Heart right ventricle (tissue), 16 donors: ENCODE results near the gene ZBTB40. TPM values are rescaled to one million over a fixed set of nuclear protein-coding genes. Genes with fewer than 3 reads are reported as not detected.

ENCODE experiments used
- ATAC-seq, 8 donors: fragments of 200-7000 bp; cut with Tn5 transposase; one replicate each; pipeline ENCODE4 v1.9.1; 2020; ENCODE audit warnings: mild to moderate bottlenecking in 8 of 8, moderate library complexity in 8 of 8, moderate number of reproducible peaks in 1 of 8
- DNase-seq, 2 donors: peaks; one replicate each; pipeline ENCODE4 v3.0.0-alpha.2; 2020
- H3K27ac ChIP-seq, 10 donors: fragments of 200-600 bp; sonication (generic) in 2 of 10; one replicate each; pipeline versions ENCODE4 v1.5.0 to v1.8.0; 2020 to 2022; ENCODE audit warnings: mild to moderate bottlenecking in 3 of 10
- H3K27me3 ChIP-seq, 7 donors: fragments of 200-600 bp; one replicate each; pipeline ENCODE4 v1.8.0; 2021 to 2022; ENCODE audit warnings: mild to moderate bottlenecking in 2 of 7
- H3K36me3 ChIP-seq, 9 donors: fragments of 200-600 bp; sonication (generic) in 1 of 9; one replicate each; pipeline versions ENCODE4 v1.5.0 to v1.8.0; 2020 to 2022; ENCODE audit warnings: mild to moderate bottlenecking in 2 of 9
- H3K4me1 ChIP-seq, 9 donors: fragments of 200-600 bp; sonication (generic) in 1 of 9; one replicate each; pipeline versions ENCODE4 v1.5.0 to v1.8.0; 2020 to 2022; ENCODE audit warnings: mild to moderate bottlenecking in 4 of 9
- H3K4me3 ChIP-seq, 10 donors: fragments of 200-600 bp; sonication (generic) in 2 of 10; one replicate each; pipeline versions ENCODE4 v1.5.0 to v1.8.0; 2020 to 2022; ENCODE audit warnings: mild to moderate bottlenecking in 7 of 10, moderate library complexity in 2 of 10
- H3K9me3 ChIP-seq, 11 donors: fragments of 200-600 bp in 10 of 11; sonication (generic) in 2 of 11; one replicate each; pipeline versions ENCODE4 v1.5.0 to v1.8.0; 2013 to 2022; ENCODE audit warnings: mild to moderate bottlenecking in 2 of 11, control low read depth in 1 of 11, moderate library complexity in 1 of 11
- WGBS, 2 donors: extraction: QIAGEN DNeasy Blood & Tissue Kit; methylation state at CpG; one replicate each; pipeline ENCODE4 v1.1.7; 2013; ENCODE audit warnings: inconsistent platforms in 1 of 2; 5-methylcytosine and 5-hydroxymethylcytosine counted together
- intact Hi-C, 10 donors: fragments of 100-400 bp; cut with DNase I; formaldehyde crosslinking; loops; one replicate each; pipeline versions ENCODE4 v1.11.1 to v1.14.2; 2022
- polyA plus RNA-seq, 2 donors: library from polyadenylated mRNA; stranded (reverse); fragments of 200-250 nt; gene quantifications; one replicate each; pipeline ENCODE4 v1.2.3, GENCODE V29; 2013
- total RNA-seq, 10 donors: library from RNA; stranded (reverse); fragmentation: NEBNext Ultra II Directional in 3 of 10; extraction: Animal tissue kit (Norgen Biotek cat#: 25700) in 3 of 10; gene quantifications; one replicate each; pipeline versions ENCODE4 v1.2.1 to v1.2.4, GENCODE V29; 2021 to 2023
- TF ChIP-seq, protein P1 (sequence below), 9 donors: fragments of 200-600 bp; sonication (generic) in 2 of 9; IDR thresholded peaks; one replicate each; pipeline versions ENCODE4 v1.5.0 to v1.8.0; 2021 to 2022; ENCODE audit warnings: antibody characterized with exemption in 9 of 9, mild to moderate bottlenecking in 5 of 9, moderate library complexity in 1 of 9
- donor health status: Arrhythmogenic right ventricular cardiomyopathy.
- donor health status: ischemic (EF 13 %, LVEDD 7.1; RV severe dilation, severe dysfunction).
- donor health status: healthy with polysubstance abuse.
- donor health status: DM: no; HTN: yes; CAD: no.
- donor health status: DM: no; HTN: no; CAD: no.
- donor health status: ischemic (EF 25% LVEDD 6.9; RV normal size, moderate dysfunction).
- donor health status: ischemic (EF 25% LVEDD 5.7; RV mildly dilated, moderate dysfunction).
- donor health status: healthy.
- donor health status: DM: yes; HTN: yes; CAD: no.
- donor health status: Ischemic cardiomyopathy.
- donor health status: ischemic (EF 35%, LVEDD 5.7; RV mildly dilated, moderate dysfunction).
- donor health status: nonischemic (EF 11% LVEDD 7.7; RV severe dilation, severe dysfunction).
- donor health status: DM: yes; HTN: yes; CAD: no.
- donor health status: PGD.
- donor health status: ischemic (EF 29% LVEDD 5.4; RV normal size, mild dysfunction).
- donor health status: nonischemic (EF 23%, LVEDD 6.1; RV moderate dilation, normal function).

ZBTB40 gene
- total and polyA plus RNA-seq, 12 donors: 3.2 to 18.2 (median 13.2) TPM

DNA sequence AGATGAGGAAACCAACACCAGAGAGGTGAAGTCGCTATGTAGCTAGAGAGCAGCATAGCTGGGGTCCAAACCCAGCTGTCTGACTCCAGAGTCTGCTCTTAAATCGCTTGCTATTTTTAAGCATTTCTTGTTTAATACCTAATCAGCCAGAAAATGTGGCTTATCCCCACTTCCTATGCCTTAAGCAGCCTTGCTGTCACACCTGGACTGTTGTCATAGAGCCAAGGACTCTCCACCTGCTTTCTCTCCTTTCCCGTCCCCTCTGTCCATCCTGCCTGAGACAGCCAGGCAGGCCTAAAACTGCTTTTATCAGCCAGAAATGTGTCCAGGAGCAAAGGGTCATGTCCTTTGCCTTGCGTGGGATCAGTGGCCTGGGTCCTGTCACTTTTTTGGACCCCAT, 83.3 kb downstream of the ZBTB40 start:
- TF ChIP-seq, protein P1, sequence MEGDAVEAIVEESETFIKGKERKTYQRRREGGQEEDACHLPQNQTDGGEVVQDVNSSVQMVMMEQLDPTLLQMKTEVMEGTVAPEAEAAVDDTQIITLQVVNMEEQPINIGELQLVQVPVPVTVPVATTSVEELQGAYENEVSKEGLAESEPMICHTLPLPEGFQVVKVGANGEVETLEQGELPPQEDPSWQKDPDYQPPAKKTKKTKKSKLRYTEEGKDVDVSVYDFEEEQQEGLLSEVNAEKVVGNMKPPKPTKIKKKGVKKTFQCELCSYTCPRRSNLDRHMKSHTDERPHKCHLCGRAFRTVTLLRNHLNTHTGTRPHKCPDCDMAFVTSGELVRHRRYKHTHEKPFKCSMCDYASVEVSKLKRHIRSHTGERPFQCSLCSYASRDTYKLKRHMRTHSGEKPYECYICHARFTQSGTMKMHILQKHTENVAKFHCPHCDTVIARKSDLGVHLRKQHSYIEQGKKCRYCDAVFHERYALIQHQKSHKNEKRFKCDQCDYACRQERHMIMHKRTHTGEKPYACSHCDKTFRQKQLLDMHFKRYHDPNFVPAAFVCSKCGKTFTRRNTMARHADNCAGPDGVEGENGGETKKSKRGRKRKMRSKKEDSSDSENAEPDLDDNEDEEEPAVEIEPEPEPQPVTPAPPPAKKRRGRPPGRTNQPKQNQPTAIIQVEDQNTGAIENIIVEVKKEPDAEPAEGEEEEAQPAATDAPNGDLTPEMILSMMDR (IDR thresholded peaks at IDR 0.05): no peak
- peaks cover 3 to 23% (median 15%) of the 10 kb centered on the region in 9 donors for H3K4me1 ChIP-seq
- H3K27me3 ChIP-seq: no peaks in the 10 kb centered on the region
- DNase-seq (no peak), ATAC-seq (no peak)
- H3K36me3 ChIP-seq: peaks cover 0 to 6% (median 0%) of the 10 kb centered on the region in 9 donors
- H3K4me3 ChIP-seq: no peak overlapping the region
- intact Hi-C loops: loop anchor here in 3 of 10 donors (5.0 to 10.0 kb wide), 3 partner anchors 100 to 110 kb away; partner anchors contain the start of genes C1QC (in 2 of the 3) and C1QA (in 1 of the 3)
- H3K27ac ChIP-seq: no peak overlapping the region
- no peaks in the 10 kb centered on the region for H3K9me3 ChIP-seq
- WGBS, 2 donors: 95 to 98% methylated on average over 4 of the region's 4 CpGs

DNA sequence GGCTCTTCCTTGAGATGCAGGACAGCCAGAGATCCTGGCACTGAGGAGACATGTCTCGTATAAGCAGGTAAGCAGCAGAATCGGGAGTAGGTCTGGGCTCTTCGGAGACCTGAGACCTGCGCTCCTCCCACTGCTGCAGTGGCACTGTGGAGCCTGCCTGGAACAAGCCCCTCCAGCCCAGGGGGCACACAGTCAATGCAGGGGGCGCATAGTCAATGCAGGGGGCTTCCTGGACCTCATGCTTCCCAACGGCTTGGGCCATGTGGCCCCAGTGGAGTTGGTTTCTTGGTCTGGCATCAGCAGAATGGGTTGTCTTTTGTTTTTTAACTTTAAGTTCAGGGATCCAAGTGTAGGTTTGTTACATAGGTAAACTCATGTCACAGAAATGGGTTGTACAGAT, 83.7 kb downstream of the ZBTB40 start:
- H3K27me3 ChIP-seq: no peaks in the 10 kb centered on the region
- no peak overlapping the region for H3K4me3 ChIP-seq
- no peaks in the 10 kb centered on the region for H3K9me3 ChIP-seq
- intact Hi-C loops: loop anchor here in 2 of 10 donors (10.0 kb wide), 2 partner anchors 99 to 109 kb away; partner anchors contain the start of genes C1QA (in 1 of the 2) and C1QC (in 1 of the 2)
- H3K4me1 ChIP-seq: peaks cover 3 to 20% (median 11%) of the 10 kb centered on the region in 9 donors
- H3K27ac ChIP-seq: no peak overlapping the region
- peaks cover 0 to 6% (median 0%) of the 10 kb centered on the region in 9 donors for H3K36me3 ChIP-seq
- TF ChIP-seq, protein P1 (IDR thresholded peaks at IDR 0.05): no peak
- 89 to 91% methylated on average over 6 of the region's 6 CpGs for WGBS, 2 donors
- DNase-seq (no peak), ATAC-seq (no peak)

DNA sequence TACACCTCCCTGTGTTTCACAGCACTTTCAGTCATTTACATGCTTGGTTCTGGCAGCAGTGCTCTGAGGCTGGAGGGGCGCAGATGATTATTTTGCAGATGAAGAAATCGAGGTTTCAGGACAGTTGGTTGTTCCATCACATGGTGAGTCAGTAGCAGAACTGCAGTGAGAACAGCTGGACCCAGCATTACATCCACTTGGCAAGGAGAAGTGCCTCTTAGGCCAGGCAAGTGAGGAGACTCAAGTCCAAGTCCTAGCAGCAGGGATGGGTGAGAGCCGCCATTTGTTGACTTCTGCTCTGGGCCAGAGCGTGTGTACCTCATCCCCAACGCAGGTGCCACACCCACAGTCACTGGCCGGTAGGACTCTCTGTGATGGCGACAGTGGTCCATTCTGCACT, 84.9 kb downstream of the ZBTB40 start:
- Histone ChIP-seq H3K4me3 (no peak overlapping the region), H3K27ac (no peak overlapping the region), H3K4me1 (peaks cover 0 to 9% (median 4%) of the 10 kb centered on the region in 9 donors), H3K27me3 (no peaks in the 10 kb centered on the region), H3K36me3 (peaks cover 0 to 6% (median 0%) of the 10 kb centered on the region in 9 donors), H3K9me3 (no peaks in the 10 kb centered on the region)
- 80 to 82% methylated on average over 7 of the region's 7 CpGs for WGBS, 2 donors
- intact Hi-C loops: loop anchor here in 2 of 10 donors (10.0 kb wide), 2 partner anchors 98 to 108 kb away; partner anchors contain the start of genes C1QA (in 1 of the 2) and C1QC (in 1 of the 2)
- DNase-seq (no peak), ATAC-seq (peak in 1 of 8 donors; percentile 38)
- TF ChIP-seq, protein P1 (IDR thresholded peaks at IDR 0.05): no peak

DNA sequence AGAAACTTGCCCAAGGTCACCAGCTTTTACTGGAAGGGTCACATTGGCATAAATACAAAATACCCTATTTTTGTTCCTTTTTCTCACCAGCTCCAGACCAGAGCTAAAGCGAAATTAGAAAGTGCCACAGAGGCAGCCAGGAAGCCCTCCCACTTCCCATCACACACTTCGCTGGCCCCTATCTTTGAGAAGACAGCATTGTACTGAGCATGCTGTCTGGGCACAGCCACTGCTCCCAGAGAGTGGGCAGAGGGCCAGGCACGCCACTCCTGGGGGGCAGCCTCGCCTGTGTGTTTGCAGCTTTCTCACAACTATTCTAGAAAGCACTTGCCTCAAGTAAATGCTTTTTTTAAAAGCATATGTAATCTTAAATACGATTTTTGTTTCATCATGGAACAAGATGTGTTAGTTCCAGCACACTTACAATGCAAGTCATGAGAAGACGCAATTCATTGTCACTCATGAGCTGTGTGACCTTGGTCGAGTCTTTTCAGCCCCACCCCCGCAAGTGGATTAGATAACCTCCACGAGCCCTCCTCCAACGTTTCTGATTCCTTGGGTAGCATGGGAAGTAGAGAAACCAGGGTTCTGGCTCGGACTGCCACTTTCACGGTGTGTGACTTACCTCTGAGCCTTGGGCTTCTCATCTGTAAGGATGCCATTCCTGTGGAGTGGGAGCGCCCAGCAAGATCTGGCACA, 85.9 kb downstream of the ZBTB40 start:
- WGBS, 2 donors: 75 to 78% methylated on average over 13 of the region's 13 CpGs
- DNase-seq: no peak

More for the DNA sequence above, 85.9 kb downstream of the ZBTB40 start:
- intact Hi-C loops: loop anchor here in 2 of 10 donors (10.0 kb wide), 2 partner anchors 97 to 107 kb away; partner anchors contain the start of genes C1QA (in 1 of the 2) and C1QC (in 1 of the 2)
- no peaks in the 10 kb centered on the region for H3K27me3 ChIP-seq
- ATAC-seq: no peak
- no peaks in the 10 kb centered on the region for H3K4me1 ChIP-seq
- TF ChIP-seq, protein P1 (IDR thresholded peaks at IDR 0.05): no peak
- H3K36me3 ChIP-seq: peaks cover 0 to 6% (median 0%) of the 10 kb centered on the region in 9 donors
- no peaks in the 10 kb centered on the region for H3K9me3 ChIP-seq
- H3K27ac ChIP-seq: no peak overlapping the region
- H3K4me3 ChIP-seq: no peak overlapping the region
